GM23338 (cell line): Measurements from ENCODE around the gene RUNX3.

Experiments
- CREB1 ChIP-seq: fragments of 250-450 bp; sonication (Bioruptor Pico); IDR thresholded peaks from 2 replicates; pipeline ENCODE4 v1.5.0; 2020; ENCODE audit warnings: low read depth, mild to moderate bottlenecking, moderate library complexity
- EZH2 ChIP-seq: fragments of 200-600 bp; sonication (generic); IDR thresholded peaks from one replicate; pipeline ENCODE4 v1.8.0; 2017; ENCODE audit warnings: antibody characterized with exemption, mild to moderate bottlenecking, low read depth; ENCODE audit not compliant: unreplicated experiment
- EZH2phosphoT487 ChIP-seq: fragments of 200-600 bp; sonication (generic); IDR thresholded peaks from one replicate; pipeline ENCODE4 v1.8.1; 2018; ENCODE audit warnings: antibody characterized with exemption; ENCODE audit not compliant: unreplicated experiment
- JUNB ChIP-seq: IDR thresholded peaks from one replicate; pipeline ENCODE4 v1.6.1; 2016; ENCODE audit warnings: antibody characterized with exemption; ENCODE audit not compliant: unreplicated experiment
- POLR2AphosphoS5 ChIP-seq: IDR thresholded peaks from 2 replicates; pipeline ENCODE4 v1.6.1; 2016; ENCODE audit warnings: antibody characterized with exemption, low read depth
- ZNF331 ChIP-seq: fragments of 250-450 bp; sonication (Bioruptor Pico); IDR thresholded peaks from 2 replicates; pipeline ENCODE4 v1.5.0; 2020; ENCODE audit warnings: low read depth, mild to moderate bottlenecking, moderate library complexity
- TF ChIP-seq, protein P1 (sequence below), 2 experiments: fragments of 200-600 bp in 1 of 2; sonication (generic) in 1 of 2; conservative IDR thresholded peaks; 2 replicates each; pipeline versions ENCODE4 v1.5.1 to v1.6.1; 2016 to 2017; ENCODE audit warnings: antibody characterized with exemption in 2 of 2, low read depth in 2 of 2, mild to moderate bottlenecking in 2 of 2, moderate library complexity in 1 of 2
- TF ChIP-seq, protein P2 (sequence below): IDR thresholded peaks from one replicate; pipeline ENCODE4 v1.6.1; 2018; ENCODE audit warnings: antibody characterized with exemption; ENCODE audit not compliant: unreplicated experiment

DNA sequence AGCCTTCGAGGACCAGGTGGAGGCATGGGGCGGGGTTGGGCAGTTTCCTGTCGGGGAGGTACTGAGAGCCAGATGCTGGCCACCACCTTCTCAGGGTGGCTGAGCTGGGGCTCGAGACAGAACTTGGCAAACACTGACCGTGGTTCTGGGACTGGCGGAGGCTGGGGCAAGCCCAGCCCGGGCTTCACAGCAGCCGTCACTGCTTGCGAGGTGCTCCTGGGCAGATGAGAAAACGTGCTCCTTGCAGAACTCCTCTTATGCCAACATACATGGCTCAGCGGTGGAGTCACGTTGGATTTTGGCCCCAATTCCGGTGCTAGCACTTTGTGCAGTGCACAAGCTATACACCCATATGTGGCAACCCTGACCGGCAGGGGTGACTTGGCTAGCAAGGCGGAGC lies 69.2 kb downstream of the RUNX3 start:
- TF ChIP-seq, protein P1, sequence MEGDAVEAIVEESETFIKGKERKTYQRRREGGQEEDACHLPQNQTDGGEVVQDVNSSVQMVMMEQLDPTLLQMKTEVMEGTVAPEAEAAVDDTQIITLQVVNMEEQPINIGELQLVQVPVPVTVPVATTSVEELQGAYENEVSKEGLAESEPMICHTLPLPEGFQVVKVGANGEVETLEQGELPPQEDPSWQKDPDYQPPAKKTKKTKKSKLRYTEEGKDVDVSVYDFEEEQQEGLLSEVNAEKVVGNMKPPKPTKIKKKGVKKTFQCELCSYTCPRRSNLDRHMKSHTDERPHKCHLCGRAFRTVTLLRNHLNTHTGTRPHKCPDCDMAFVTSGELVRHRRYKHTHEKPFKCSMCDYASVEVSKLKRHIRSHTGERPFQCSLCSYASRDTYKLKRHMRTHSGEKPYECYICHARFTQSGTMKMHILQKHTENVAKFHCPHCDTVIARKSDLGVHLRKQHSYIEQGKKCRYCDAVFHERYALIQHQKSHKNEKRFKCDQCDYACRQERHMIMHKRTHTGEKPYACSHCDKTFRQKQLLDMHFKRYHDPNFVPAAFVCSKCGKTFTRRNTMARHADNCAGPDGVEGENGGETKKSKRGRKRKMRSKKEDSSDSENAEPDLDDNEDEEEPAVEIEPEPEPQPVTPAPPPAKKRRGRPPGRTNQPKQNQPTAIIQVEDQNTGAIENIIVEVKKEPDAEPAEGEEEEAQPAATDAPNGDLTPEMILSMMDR (conservative IDR thresholded peaks at IDR 0.05; ENCODE audit: low read depth in 2 of 2) = no peak
- no peak for TF ChIP-seq EZH2
- no peak for TF ChIP-seq CREB1 (CRISPR knock-in tag)
- TF ChIP-seq ZNF331 (CRISPR knock-in tag) = no peak
- no peak for TF ChIP-seq EZH2phosphoT487
- TF ChIP-seq, protein P2, sequence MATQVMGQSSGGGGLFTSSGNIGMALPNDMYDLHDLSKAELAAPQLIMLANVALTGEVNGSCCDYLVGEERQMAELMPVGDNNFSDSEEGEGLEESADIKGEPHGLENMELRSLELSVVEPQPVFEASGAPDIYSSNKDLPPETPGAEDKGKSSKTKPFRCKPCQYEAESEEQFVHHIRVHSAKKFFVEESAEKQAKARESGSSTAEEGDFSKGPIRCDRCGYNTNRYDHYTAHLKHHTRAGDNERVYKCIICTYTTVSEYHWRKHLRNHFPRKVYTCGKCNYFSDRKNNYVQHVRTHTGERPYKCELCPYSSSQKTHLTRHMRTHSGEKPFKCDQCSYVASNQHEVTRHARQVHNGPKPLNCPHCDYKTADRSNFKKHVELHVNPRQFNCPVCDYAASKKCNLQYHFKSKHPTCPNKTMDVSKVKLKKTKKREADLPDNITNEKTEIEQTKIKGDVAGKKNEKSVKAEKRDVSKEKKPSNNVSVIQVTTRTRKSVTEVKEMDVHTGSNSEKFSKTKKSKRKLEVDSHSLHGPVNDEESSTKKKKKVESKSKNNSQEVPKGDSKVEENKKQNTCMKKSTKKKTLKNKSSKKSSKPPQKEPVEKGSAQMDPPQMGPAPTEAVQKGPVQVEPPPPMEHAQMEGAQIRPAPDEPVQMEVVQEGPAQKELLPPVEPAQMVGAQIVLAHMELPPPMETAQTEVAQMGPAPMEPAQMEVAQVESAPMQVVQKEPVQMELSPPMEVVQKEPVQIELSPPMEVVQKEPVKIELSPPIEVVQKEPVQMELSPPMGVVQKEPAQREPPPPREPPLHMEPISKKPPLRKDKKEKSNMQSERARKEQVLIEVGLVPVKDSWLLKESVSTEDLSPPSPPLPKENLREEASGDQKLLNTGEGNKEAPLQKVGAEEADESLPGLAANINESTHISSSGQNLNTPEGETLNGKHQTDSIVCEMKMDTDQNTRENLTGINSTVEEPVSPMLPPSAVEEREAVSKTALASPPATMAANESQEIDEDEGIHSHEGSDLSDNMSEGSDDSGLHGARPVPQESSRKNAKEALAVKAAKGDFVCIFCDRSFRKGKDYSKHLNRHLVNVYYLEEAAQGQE = no peak
- no peak for TF ChIP-seq JUNB
- no peak for TF ChIP-seq POLR2AphosphoS5
